Activated T-cell treated with anti-CD3 and anti-CD28 coated beads for 48 hours (primary cell): ENCODE measurements around the gene PDE4DIP.
"Not testable (repeated sequence)": the region's sequence is repeated elsewhere in the genome, so short reads cannot be mapped to it uniquely, and the experiment has no call there.

Source experiments
- DNase-seq: peaks from one replicate; pipeline ENCODE4 v3.0.0-alpha.2; 2020; ENCODE audit warnings: low read depth

The PDE4DIP gene

GRCh38 chr1:148844220-148844619 is at the start of gene PDE4DIP:
Gene PDE4DIP, plus strand, starts transcription at chr1:148844428. Its CDS starts 347 bp downstream, at chr1:148844775.
- DNase-seq: peak; percentile 1

- DNase-seq: not testable (repeated sequence)
These were observed 35.8 kb upstream of the PDE4DIP start for GRCh38 chr1:148808268-148808928.

GRCh38 chr1:148808929-148809283 is 35.3 kb upstream of the PDE4DIP start:
- DNase-seq: not testable (repeated sequence)

GRCh38 chr1:148822180-148822579 is 22.0 kb upstream of the PDE4DIP start:
- DNase-seq: not testable (repeated sequence)

- not testable (repeated sequence) for DNase-seq
These were observed 20.4 kb upstream of the PDE4DIP start for GRCh38 chr1:148823822-148824221.

GRCh38 chr1:148825029-148825428 is 19.2 kb upstream of the PDE4DIP start:
- not testable (repeated sequence) for DNase-seq

- not testable (repeated sequence) for DNase-seq
These were observed 15.7 kb upstream of the PDE4DIP start for GRCh38 chr1:148828531-148828930.

- DNase-seq: not testable (repeated sequence)
These were observed 15.3 kb upstream of the PDE4DIP start for GRCh38 chr1:148828962-148829361.

GRCh38 chr1:148829365-148829764 is 14.9 kb upstream of the PDE4DIP start:
- DNase-seq: not testable (repeated sequence)

- DNase-seq: not testable (repeated sequence)
These were observed 3.0 kb upstream of the PDE4DIP start for GRCh38 chr1:148841262-148841661.

GRCh38 chr1:148844651-148845050 is 423 bp downstream of the PDE4DIP start:
- not testable (repeated sequence) for DNase-seq

GRCh38 chr1:148845068-148845467 is 840 bp downstream of the PDE4DIP start:
- DNase-seq: not testable (repeated sequence)

GRCh38 chr1:148850347-148850746 is 6.1 kb downstream of the PDE4DIP start:
- DNase-seq: not testable (repeated sequence)

- not testable (repeated sequence) for DNase-seq
These were observed 6.6 kb downstream of the PDE4DIP start for GRCh38 chr1:148850840-148851239.

- DNase-seq: not testable (repeated sequence)
These were observed 7.5 kb downstream of the PDE4DIP start for GRCh38 chr1:148851684-148852083.

GRCh38 chr1:148853363-148853762 is 9.1 kb downstream of the PDE4DIP start:
- DNase-seq: not testable (repeated sequence)

- DNase-seq: not testable (repeated sequence)
These were observed 9.8 kb downstream of the PDE4DIP start for GRCh38 chr1:148854063-148854462.

GRCh38 chr1:148855367-148855766 is 11.1 kb downstream of the PDE4DIP start:
- not testable (repeated sequence) for DNase-seq

GRCh38 chr1:148860049-148860448 is 15.8 kb downstream of the PDE4DIP start:
- DNase-seq: not testable (repeated sequence)

GRCh38 chr1:148860579-148861259 is 16.5 kb downstream of the PDE4DIP start:
- DNase-seq: not testable (repeated sequence)

- not testable (repeated sequence) for DNase-seq
These were observed 18.4 kb downstream of the PDE4DIP start for GRCh38 chr1:148862590-148862989.

GRCh38 chr1:148868924-148869633 is 24.9 kb downstream of the PDE4DIP start:
- not testable (repeated sequence) for DNase-seq

- DNase-seq: not testable (repeated sequence)
These were observed 25.4 kb downstream of the PDE4DIP start for GRCh38 chr1:148869634-148869961.
